NOMO-1 (cell line): ENCODE data around the gene TMPRSS12.
"Not testable (repeated sequence)": the region's sequence is repeated elsewhere in the genome, so short reads cannot be mapped to it uniquely, and the experiment has no call there.

Experiments used
- DNase-seq, 2 experiments: peaks; one replicate each; lab custom pipeline; 2025; ENCODE audit not compliant: unreplicated experiment in 2 of 2; lab: John Stamatoyannopoulos, UW

Gene TMPRSS12

GRCh38 chr12:50925342-50925651 is 82.6 kb downstream of the TMPRSS12 start:
- DNase-seq, result no peak

GRCh38 chr12:50925920-50926319 is 83.2 kb downstream of the TMPRSS12 start:
- DNase-seq, result no peak

GRCh38 chr12:50926415-50926814 is 83.7 kb downstream of the TMPRSS12 start:
- DNase-seq, result no peak

- not testable (repeated sequence) for DNase-seq
Observed at GRCh38 chr12:50926932-50927331, 84.2 kb downstream of the TMPRSS12 start.

GRCh38 chr12:50927356-50927755 is 84.6 kb downstream of the TMPRSS12 start:
- no peak for DNase-seq

- DNase-seq, result no peak
Observed at GRCh38 chr12:50927766-50928224, 85.1 kb downstream of the TMPRSS12 start.

GRCh38 chr12:50928392-50928791 is 85.7 kb downstream of the TMPRSS12 start:
- peak; percentile 18 to 50 for DNase-seq

GRCh38 chr12:50929831-50930230 is 87.1 kb downstream of the TMPRSS12 start:
- DNase-seq, result no peak

- not testable (repeated sequence) for DNase-seq
Observed at GRCh38 chr12:50930477-50930876, 87.8 kb downstream of the TMPRSS12 start.

- peak in 1 of 2 experiments; percentile 66 for DNase-seq
Observed at GRCh38 chr12:50932787-50933280, 90.1 kb downstream of the TMPRSS12 start.

GRCh38 chr12:50933459-50934124 is 90.9 kb downstream of the TMPRSS12 start:
- no peak for DNase-seq

- peak; percentile 33 to 61 for DNase-seq
Observed at GRCh38 chr12:50934371-50934851, 91.7 kb downstream of the TMPRSS12 start.

GRCh38 chr12:50934981-50935807 is 92.5 kb downstream of the TMPRSS12 start:
- peak; percentile 23 to 74 for DNase-seq

- peak in 1 of 2 experiments; percentile 13 for DNase-seq
Observed at GRCh38 chr12:50936821-50937530, 94.2 kb downstream of the TMPRSS12 start.
